NCI-H524 (cell line): ENCODE data around the gene PKIG.
"Not testable (repeated sequence)": the region's sequence is repeated elsewhere in the genome, so short reads cannot be mapped to it uniquely, and the experiment has no call there.

Source experiments
- DNase-seq, 2 experiments: peaks; one replicate each; lab custom pipeline; 2025; lab: John Stamatoyannopoulos, UW

The PKIG gene

DNA sequence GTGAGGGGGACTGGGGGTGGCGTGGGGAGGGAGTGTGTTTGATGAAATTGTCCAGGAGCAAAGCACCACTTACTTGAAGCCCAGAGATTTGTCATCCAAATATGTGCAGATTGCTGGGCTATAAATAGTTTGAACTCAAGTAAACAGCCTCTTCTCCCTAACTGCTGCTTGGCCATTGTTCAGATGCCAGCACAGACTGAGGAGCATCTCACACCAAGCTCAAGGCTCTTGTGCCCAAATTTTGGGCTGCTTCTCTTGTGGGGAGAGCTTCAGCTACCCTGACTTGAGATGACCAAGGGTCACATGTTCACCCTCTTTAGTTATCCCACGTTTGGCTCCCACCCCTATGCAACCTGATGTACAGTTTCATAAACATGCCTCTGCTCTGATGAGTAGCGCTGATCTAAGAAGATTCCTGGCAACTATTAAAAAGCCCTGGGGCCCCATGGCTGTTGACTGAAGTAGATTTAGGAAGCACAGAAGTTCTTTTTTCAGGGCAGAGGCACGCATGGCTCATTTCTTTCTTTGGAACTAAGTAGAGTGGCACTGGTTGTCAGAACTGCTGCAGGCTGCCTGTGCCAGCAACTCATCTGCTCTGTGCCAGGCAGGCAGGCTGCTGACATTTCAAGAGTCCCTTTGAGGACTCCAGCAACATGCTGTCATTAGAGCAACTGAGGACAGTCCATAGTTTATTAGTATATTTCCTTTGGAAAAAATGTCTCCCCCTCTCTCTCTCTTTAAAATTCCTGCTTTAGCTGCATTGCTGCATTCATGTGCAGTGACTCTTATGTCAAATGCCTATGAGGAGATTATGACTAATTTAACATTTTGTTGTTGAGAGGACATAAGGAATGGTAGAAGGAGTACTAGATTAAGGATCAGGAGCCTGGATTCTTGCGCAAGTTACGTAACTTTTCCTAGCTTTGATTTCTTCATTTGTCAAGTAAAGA, 9.6 kb upstream of the PKIG start:
- DNase-seq, result no peak

DNA sequence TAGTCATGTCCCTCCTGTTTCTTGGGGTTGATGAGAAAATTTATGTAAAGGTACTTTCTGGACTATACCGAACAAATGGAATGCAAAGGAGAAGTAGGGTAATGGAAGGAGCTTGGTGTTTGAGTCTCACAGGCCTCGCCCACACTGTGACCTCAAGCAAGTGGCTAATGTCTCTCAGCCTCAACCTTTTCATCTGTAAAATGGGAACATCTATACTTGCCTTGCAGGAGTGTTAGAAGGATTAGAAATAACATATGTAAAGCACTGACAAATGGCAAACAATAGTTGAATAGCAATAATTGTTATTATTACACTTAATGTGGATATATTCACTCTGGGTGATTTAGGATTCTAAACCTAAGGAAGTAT, 8.9 kb upstream of the PKIG start:
- DNase-seq, result no peak

DNA sequence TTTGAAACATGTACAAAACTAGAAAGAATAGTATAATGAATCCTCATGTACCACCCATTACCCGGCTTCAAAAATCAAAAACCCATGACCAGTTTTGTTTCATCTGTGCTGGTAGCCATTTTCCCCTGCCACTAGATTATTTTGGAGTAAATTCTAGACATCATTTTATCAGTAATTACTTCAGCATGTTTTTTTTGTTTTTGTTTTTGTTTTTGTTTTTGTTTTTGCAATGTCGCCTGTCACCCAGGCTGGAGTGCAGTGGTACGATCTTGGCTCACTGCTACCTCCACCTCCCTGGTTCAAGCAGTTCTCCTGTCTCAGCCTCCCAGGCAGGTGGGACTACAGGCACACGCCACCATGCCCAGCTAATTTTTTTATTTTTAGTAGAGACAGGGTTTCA, 8.0 kb upstream of the PKIG start:
- no peak for DNase-seq

GRCh38 chr20:44576297-44576696, 6.1 kb upstream of the PKIG start:
- no peak for DNase-seq

DNA sequence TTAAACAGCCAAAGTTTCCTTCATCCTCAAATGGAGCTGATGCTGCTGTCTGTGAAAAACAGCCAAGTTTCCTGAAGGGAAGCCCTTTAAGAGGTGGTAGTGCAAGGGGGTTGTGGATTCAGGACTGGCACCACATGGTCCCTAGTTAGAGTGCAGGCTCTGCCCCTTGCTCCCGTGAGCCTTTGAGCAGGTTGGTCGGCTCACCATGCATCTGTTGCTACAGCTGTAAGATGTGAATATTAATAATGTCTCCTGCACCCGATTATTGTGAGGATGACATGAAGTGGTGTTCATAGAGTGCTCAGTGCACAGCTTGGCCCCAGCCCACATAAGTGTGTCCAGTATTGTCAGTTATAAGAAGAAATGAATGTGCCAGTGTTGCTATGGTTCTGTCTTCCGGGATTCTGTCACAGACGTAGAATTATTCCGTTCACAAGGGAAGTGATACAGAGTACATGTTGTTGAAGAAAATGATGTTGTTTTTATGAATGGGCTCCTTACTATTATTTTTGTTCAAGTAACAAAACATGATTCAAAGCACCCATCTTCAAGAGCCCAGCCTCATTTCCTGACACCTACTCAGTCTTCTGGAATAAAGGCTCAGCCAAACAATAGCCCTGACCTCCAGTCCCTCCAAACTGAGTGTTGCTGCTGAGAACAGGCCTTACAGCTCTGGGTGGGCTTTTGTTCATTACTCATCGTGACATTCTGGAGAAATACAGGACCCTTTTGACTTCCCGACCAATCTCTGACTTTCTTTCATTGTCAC, 2.9 kb upstream of the PKIG start:
- DNase-seq, result peak; percentile 31 to 77

DNA sequence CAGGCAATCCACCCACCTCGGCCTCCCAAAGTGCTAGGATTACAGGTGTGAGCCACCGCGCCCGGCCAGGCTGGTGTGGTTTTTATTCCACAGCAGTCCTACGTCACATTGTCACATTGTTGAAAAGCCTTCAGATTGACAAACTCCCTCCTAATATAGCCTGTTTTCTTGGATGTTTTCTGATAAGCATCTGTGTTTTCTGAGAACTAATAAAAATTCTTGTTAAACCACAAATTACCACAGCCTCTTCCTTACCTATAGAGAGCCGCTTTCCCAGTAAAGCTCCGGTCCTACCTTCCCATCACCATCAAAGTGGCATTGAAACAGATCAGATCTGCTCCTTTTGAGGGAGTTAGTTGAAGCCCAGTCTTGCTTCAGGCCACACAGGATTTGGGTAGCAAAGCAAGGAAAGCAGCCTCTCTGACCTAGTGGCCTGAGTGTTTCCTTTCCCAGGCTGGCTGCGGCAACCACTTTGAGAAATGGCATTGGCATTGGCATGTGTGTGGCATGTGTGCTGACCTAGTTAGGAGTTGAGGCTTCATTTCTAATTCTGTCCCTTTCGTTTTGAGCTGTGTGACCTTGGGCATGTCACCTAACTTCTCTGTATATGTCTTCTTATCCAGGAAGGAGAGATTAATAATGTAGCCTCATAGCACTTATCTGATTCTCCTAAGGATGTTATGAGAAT, 1.7 kb upstream of the PKIG start:
- DNase-seq, result no peak

GRCh38 chr20:44581515-44581914, 864 bp upstream of the PKIG start:
- no peak for DNase-seq

- DNase-seq, result no peak
These were observed 778 bp downstream of the PKIG start for GRCh38 chr20:44583157-44583556.

- DNase-seq, result no peak
These were observed 1.8 kb downstream of the PKIG start for GRCh38 chr20:44584162-44584561.

DNA sequence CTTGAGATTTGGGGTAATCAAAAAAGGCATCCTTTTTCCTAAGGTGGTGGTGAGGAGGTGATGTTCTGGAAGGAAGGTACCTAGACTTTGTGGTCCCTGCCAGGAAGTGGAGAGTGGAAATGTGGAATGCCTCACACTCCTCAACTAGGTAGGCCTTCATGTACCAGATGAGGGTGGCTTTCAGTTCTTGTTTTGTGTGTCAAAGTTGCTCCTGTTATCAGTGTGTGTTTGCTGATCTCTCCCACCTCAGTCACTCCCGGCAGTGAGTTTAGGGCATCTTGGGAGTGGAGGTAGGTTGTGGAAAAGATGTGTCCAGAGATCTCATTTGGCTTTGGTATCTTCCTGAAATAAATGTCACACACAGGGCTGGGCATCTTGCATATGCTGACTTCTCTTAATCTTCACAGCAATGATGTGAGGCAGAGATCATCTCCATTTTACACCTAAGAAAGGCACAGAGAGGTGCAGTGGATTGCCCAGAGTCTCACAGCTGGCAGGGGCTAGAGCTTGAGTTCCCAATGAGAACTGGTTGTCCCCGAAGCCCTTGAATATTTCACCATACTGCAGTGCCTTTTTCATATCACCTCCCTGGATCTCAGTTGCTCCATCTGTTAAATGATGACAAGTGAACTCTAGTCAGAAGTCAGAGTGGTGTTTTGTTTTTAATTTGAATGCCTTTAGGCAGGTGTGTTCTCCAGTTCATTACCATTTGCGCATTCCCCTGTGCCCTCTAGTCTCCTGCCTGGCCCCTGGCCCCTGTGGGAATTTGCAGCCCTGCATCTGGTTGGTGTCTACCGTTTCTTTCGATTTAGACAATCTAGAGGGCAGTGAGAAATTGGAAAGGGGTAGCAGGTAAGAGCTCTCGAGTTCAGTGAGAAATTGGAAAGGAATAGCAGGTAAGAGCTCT, 2.9 kb downstream of the PKIG start:
- DNase-seq, result no peak

DNA sequence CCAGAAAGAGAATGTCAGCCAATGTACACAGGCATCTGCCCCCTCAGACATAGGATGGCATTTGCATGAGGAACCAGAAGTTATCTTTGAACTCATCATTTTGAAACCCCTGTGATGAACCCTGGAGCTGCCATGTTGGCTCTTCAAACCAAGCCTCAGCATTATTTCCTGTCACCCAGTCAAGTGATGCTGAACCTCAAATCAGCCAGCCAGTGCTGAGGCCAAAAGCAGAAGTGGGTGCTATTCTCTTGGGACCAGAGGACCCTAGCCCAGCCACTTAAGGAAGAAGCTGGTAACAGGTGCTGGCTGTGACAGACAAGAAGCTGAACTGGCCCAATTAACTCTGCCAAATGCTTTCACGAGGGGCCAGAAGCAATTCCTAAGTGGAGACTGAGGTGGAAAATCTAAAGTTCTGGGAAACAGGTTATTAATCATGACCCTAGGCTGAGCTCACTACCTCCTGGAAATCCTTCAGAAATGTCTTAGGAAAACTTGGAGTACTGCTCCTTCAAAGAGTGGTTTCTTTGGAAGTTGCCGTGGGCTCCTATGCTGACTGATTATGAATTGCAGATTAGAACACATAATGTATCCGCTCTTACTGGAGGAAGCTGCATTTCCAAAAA, 4.0 kb downstream of the PKIG start:
- no peak for DNase-seq

DNA sequence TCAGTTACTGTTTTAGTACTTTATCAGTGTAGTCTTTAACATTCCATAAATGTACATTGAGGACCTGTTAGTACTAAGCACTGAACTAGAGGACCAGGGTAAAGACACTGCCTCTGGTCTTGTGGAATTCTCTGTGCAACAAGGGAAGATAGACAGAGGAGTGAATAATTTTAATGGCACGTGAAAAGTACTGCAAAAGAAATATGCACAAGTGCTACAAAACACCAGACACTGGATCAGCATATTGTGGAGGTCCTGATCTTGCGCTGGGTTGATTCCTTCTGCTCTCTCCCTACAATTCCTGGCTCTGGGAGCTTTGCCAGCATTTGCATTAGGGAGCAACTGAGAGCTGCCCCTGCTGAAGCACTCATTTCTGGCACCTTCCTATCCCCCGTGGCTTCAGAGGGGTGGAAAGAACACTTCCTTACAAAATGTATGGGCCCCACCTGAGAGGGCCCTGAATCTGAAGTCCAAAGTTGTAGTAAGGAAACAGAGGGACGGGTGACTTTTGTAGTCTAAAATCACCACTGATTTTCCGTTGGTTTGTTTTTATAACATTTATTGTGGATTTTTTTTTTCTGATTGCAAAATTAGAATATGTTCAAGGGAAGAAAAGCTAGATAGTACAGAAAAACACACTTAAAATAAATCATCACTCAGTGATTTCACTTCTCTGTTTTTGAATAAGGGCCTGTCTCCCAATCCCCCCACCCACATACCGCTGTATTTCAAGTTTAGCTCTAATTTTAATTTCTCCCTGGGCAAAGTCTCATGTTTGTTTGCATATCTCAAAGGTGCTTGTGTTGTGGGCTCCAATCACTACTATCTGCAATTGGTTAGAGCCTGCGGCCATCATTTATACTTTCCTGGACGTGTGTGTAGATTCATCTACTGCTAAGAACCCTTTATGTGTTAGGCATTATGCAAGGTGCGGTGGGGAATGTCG, 4.9 kb downstream of the PKIG start:
- DNase-seq, result no peak

GRCh38 chr20:44588321-44588720, 5.9 kb downstream of the PKIG start:
- not testable (repeated sequence) for DNase-seq

GRCh38 chr20:44589537-44589936, 7.2 kb downstream of the PKIG start:
- no peak for DNase-seq

- DNase-seq, result no peak
These were observed 8.8 kb downstream of the PKIG start for GRCh38 chr20:44590980-44591778.

DNA sequence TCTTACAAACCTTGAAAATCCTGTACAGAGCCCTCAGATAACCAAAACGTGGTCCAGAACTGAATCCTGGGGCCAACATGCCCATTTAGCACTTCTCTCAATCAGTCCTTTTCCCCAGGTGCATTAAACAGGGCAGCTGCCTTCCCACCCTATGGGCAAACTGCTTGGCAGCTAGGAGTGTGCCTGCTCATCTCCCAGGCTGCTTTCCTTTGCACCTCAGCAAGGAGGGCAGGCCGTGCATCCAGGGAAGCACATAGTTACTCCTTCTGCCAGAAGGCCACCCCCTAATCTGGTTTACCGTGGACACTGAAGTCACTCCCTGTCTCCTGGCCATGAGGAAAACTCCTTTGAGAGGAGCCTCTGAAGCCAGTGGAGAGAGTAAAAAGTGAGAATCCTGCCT, 10.0 kb downstream of the PKIG start:
- no peak for DNase-seq

- DNase-seq, result no peak
These were observed 11.4 kb downstream of the PKIG start for GRCh38 chr20:44593751-44594150.

DNA sequence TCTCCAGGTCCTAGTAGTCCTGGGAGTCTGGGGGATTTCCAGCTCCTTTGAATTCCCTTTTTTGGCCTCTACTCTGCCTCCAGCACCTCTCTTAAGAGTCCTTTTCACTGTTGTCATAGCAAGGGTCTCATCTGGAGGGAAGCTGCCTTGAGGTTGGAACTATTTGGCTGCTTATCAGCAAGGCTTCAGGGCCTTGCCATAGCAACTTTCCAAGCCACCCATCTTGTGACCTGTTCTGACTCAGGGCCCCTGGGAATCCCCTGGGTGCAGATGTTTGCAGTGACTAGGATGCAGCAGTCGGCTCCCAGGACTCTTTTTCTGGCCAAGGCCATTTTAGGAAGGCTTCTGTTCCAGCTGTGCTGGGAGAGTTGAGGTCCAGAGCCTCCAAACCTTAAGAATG, 12.4 kb downstream of the PKIG start:
- DNase-seq, result no peak

DNA sequence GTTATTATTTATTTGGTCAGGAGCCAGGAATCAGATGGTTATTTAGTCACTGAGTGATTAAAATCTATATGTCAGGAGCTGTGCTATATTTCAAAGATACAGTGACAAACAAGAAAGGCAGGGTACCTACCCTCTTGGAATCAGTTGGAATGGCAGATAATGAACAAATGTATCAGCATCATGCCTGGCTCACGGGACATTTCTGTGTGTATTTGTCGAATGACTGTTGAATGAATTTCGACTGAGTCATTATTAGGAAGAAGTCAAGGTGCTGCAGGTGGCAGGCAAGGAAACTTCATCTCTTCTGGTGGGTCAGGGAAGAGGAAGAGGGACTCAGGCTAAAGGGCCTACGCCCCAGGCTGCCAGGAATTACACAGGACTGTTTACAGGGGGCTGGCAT, 13.6 kb downstream of the PKIG start:
- no peak for DNase-seq
